GM19438 (cell line): Measurements from ENCODE around the gene FGFR1OP2.

Experiments used
- ATAC-seq: cut with Tn5 transposase; IDR thresholded peaks from one replicate; pipeline ENCODE4 v1.9.1; 2021; ENCODE audit warnings: low read depth; ENCODE audit not compliant: unreplicated experiment

FGFR1OP2 gene

GRCh38 chr12:27000961-27001360 is 62.7 kb downstream of the FGFR1OP2 start:
- ATAC-seq: no peak

GRCh38 chr12:27001663-27002062 is 63.4 kb downstream of the FGFR1OP2 start:
- no peak for ATAC-seq

GRCh38 chr12:27002141-27002540 is 63.9 kb downstream of the FGFR1OP2 start:
- no peak for ATAC-seq

- ATAC-seq: no peak
Measured at GRCh38 chr12:27003421-27004381, 65.4 kb downstream of the FGFR1OP2 start.

DNA sequence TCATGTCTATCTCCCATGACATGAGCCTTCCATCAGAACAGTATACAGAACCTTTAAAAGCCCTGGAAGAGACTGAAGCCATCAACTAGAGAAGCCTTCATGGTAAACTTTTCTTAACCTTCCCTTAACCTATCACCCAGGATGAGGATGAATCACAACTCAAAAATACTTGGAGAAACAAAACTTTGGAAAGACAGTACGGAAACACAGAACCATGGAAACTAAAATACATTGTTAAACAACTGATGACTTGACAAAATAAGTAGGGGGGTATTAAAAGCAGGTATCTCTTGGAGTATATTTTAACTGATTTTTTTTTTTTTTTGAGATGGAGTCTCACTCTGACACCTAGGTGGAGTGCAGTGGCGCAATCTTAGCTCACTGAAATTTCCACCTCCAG is 67.2 kb downstream of the FGFR1OP2 start:
- ATAC-seq: no peak

GRCh38 chr12:27006797-27007467 is 68.7 kb downstream of the FGFR1OP2 start:
- no peak for ATAC-seq

- ATAC-seq: no peak
Measured at GRCh38 chr12:27008081-27008480, 69.8 kb downstream of the FGFR1OP2 start.

DNA sequence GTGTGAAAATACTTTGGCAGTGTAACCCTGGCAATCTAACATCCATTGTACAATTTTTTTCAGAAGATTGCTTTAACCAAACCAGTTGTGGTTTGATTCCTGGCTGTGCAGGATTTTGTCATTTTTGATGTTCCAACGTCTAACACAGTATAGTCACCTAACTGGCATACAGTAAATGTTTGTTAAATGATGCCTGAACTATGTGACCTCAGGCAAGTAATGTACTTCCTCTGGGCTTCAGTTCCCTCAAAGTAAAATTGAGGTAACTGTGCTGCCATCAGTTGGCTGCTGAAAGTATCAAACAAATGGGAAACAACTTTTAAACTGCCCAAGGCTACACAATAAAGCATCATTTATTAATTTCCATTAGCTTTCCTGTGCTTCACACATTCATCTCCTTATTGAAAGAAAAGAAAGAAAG is 71.6 kb downstream of the FGFR1OP2 start:
- no peak for ATAC-seq

DNA sequence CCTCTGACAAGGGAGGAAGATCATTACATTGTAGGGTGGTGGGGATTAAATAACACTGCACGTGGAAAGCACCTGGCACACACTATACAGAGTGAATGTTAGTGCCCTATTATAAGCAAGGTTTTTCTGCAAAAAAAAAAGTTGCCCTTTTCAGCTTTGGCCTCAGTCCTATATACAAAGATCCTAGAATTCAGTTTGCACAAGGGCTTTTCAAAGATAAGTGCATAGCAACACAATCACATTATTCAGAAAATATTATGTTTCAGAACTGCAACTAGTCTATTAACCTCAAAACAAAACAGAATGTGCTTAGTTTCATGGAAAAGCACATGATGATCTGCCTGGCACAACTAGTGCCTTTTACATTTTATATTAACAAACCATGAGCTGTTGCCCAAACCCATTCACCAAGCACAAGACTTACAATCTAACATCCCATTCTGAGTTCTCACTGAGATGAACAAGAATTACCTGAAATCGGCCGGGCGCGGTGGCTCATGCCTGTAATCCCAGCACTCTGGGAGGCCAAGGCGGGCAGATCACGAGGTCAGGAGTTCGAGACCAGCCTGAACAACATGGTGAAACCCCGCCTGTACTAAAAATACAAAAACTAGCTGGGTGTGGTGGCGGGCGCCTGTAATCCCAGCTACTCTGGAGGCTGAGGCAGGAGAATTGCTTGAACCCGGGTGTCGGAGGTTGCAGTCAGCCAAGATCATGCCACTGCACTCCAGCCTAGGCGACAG is 74.1 kb downstream of the FGFR1OP2 start:
- ATAC-seq: no peak

DNA sequence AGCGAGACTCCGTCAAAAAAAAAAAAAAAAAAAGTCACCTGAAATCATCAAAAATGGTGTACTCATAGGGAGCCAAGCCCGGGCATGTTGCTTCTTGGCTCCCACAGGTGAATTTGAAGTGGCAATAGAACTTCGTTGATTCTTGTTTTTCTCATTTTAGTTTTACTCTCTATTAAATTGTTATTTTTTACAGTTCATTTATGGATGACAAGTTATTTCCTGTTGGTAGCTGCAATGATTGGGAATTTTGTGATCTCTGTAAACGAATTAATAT is 74.6 kb downstream of the FGFR1OP2 start:
- no peak for ATAC-seq

DNA sequence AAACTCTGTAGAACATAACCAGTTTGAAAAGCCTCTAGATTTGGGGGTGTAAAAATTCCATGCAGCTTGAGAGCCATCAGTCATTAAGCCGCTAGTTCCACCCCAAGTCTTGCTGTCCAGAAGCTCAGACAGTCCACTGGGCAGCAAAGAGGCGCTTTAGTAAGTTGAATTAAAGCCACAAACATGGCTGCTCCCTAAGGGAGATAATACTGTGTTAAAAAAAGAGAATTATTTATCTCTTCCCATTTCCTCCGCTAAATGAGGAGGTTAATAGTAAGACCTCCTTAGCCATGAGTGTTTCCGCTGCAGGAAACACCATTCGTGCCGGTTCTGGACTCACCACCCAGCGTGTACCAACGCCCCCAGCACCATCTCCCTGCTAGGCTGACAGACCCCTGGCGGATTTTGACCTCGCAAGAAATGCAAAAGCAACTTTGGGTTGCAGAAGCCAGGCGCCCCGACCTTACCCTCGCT is 75.4 kb downstream of the FGFR1OP2 start:
- ATAC-seq: peak; percentile 27

- ATAC-seq: peak; percentile 77
Measured at GRCh38 chr12:27014085-27014858, 76.0 kb downstream of the FGFR1OP2 start, which contains the start of gene TM7SF3. Gene TM7SF3, minus strand, starts transcription at chr12:27014384. Its CDS starts 216 bp downstream, at chr12:27014168.

DNA sequence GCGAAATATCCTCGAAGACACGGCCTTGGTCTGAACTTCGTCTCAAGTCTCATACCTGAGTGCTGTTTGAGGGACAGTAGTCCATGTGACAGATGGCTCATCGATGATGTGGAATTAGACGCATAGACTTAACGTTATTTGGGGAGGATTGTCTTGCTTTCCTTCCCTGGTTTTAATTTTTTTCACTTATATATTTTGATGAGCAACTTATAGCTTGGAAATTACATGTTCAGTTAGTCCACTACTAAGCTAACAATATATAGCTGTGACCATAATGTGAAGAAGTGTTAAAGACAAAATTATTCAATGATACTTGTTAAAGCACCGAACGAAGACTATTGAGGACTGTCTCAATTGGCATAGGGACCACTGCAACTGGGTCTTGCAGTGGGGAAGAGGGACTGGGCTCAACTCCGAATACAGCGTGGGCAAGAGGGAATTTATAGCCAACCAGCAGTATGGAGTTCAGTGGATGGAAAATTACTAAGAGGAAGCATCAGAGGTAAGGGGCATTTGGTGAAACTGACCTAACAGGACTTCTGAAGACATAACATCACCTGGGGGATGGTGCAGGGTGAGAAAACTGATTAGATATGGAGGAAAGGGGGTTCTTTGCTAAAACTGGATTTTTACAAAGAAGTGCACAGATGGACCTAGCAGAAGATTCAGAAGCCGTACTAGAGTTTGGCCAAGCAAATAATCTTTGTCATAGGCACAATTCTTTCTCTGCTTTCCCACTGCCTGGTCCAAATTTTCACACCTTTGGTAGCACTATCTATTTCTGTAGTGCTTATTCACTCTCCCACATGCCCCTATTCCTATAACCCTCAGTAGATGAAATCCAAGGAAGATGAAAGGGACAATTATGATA is 76.8 kb downstream of the FGFR1OP2 start:
- ATAC-seq: no peak

GRCh38 chr12:27015730-27016076 is 77.4 kb downstream of the FGFR1OP2 start:
- no peak for ATAC-seq
